H9 (cell line): ENCODE data around the gene SCAMP5. TPM values are rescaled to one million over a fixed set of nuclear protein-coding genes. Genes with fewer than 3 reads are reported as not detected.
A peak's percentile ranks its signal among the peaks of the same experiment; 100 is the strongest.

Source experiments
- DNase-seq: peaks from one replicate; pipeline ENCODE4 v3.0.0-alpha.2; 2017
- H2AFZ ChIP-seq: one replicate; pipeline ENCODE4 v1.6.1; 2013; ENCODE audit warnings: mild to moderate bottlenecking, low read length, control low read depth, moderate library complexity
- H2AK5ac ChIP-seq: 2 replicates; pipeline ENCODE4 v1.6.1; 2013; ENCODE audit warnings: low read length, control low read depth, mixed read lengths; ENCODE audit not compliant: insufficient read length
- H2BK120ac ChIP-seq: one replicate; pipeline ENCODE4 v1.6.1; 2013; ENCODE audit warnings: low read depth, mild to moderate bottlenecking, low read length, control low read depth, inconsistent platforms; ENCODE audit not compliant: poor library complexity, severe bottlenecking
- H2BK12ac ChIP-seq: 2 replicates; pipeline ENCODE4 v1.6.1; 2013; ENCODE audit warnings: low read length, control low read depth, mixed read lengths, low read depth; ENCODE audit not compliant: insufficient read length
- H2BK15ac ChIP-seq: 2 replicates; pipeline ENCODE4 v1.6.1; 2013; ENCODE audit warnings: low read depth, low read length, control low read depth
- H2BK20ac ChIP-seq: one replicate; pipeline ENCODE4 v1.6.1; 2013; ENCODE audit warnings: low read depth, mild to moderate bottlenecking, low read length, control low read depth, inconsistent platforms; ENCODE audit not compliant: poor library complexity, severe bottlenecking
- H2BK5ac ChIP-seq: 2 replicates; pipeline ENCODE4 v1.6.1; 2013; ENCODE audit warnings: low read length, control low read depth, mixed read lengths; ENCODE audit not compliant: insufficient read length
- H3K14ac ChIP-seq: 2 replicates; pipeline ENCODE4 v1.6.1; 2013; ENCODE audit warnings: low read length, control low read depth; ENCODE audit not compliant: insufficient read depth
- H3K18ac ChIP-seq: 2 replicates; pipeline ENCODE4 v1.6.1; 2013; ENCODE audit warnings: low read depth, mild to moderate bottlenecking, mixed read lengths, low read length, control low read depth; ENCODE audit not compliant: insufficient read length
- H3K23ac ChIP-seq: 2 replicates; pipeline ENCODE4 v1.6.1; 2013; ENCODE audit warnings: low read length, control low read depth, mixed read lengths, low read depth; ENCODE audit not compliant: insufficient read length
- H3K23me2 ChIP-seq: 2 replicates; pipeline ENCODE4 v1.6.1; 2013; ENCODE audit warnings: low read depth, mild to moderate bottlenecking, mixed read lengths, low read length, control low read depth; ENCODE audit not compliant: insufficient read length, poor library complexity, severe bottlenecking
- H3K27ac ChIP-seq: 2 replicates; pipeline ENCODE4 v1.5.1; 2013; ENCODE audit warnings: low read length, control low read depth, mixed read lengths, low read depth; ENCODE audit not compliant: insufficient read length
- H3K27me3 ChIP-seq: 2 replicates; pipeline ENCODE4 v1.6.1; 2013; ENCODE audit warnings: low read length, control low read depth, inconsistent platforms; ENCODE audit not compliant: insufficient read depth
- H3K4ac ChIP-seq: 2 replicates; pipeline ENCODE4 v1.6.1; 2013; ENCODE audit warnings: low read depth, mild to moderate bottlenecking, control low read depth, inconsistent platforms, low read length, moderate library complexity
- H3K4me1 ChIP-seq: 2 replicates; pipeline ENCODE4 v1.6.1; 2013; ENCODE audit warnings: low read length, control low read depth, inconsistent platforms; ENCODE audit not compliant: insufficient read depth
- H3K4me2 ChIP-seq: 2 replicates; pipeline ENCODE4 v1.6.1; 2013; ENCODE audit warnings: low read length, control low read depth, mixed read lengths; ENCODE audit not compliant: insufficient read length, insufficient read depth
- H3K56ac ChIP-seq: 2 replicates; pipeline ENCODE4 v1.6.1; 2013; ENCODE audit warnings: low read depth, mild to moderate bottlenecking, mixed read lengths, low read length, control low read depth; ENCODE audit not compliant: insufficient read length
- H3K79me1 ChIP-seq: 2 replicates; pipeline ENCODE4 v1.6.1; 2013; ENCODE audit warnings: low read depth, mild to moderate bottlenecking, moderate library complexity, low read length, control low read depth, inconsistent platforms; ENCODE audit not compliant: insufficient read depth, poor library complexity, severe bottlenecking
- H3K79me2 ChIP-seq: 2 replicates; pipeline ENCODE4 v1.6.1; 2013; ENCODE audit warnings: low read length, control low read depth, inconsistent platforms; ENCODE audit not compliant: insufficient read depth
- H3K9ac ChIP-seq: 2 replicates; pipeline ENCODE4 v1.6.1; 2013; ENCODE audit warnings: low read length, control low read depth, mixed read lengths; ENCODE audit not compliant: insufficient read length; ENCODE audit errors: extremely low read depth
- H3K9me3 ChIP-seq: one replicate; pipeline ENCODE4 v1.6.1; 2013; ENCODE audit warnings: low read depth, low read length, inconsistent platforms; ENCODE audit not compliant: control insufficient read depth
- H3T11ph ChIP-seq: one replicate; pipeline ENCODE4 v1.6.1; 2013; ENCODE audit warnings: mild to moderate bottlenecking, low read length, control low read depth, inconsistent platforms
- H4K20me1 ChIP-seq: one replicate; pipeline ENCODE4 v1.6.1; 2013; ENCODE audit not compliant: control insufficient read depth, insufficient read length, insufficient read depth
- H4K5ac ChIP-seq: 2 replicates; pipeline ENCODE4 v1.6.1; 2013; ENCODE audit warnings: low read depth, mild to moderate bottlenecking, mixed read lengths, low read length, control low read depth; ENCODE audit not compliant: insufficient read length
- H4K8ac ChIP-seq: replicated peaks from 2 replicates; pipeline ENCODE4 v1.6.1; 2013; ENCODE audit warnings: low read length, control low read depth, mixed read lengths, low read depth; ENCODE audit not compliant: insufficient read length
- H4K91ac ChIP-seq: 2 replicates; pipeline ENCODE4 v1.6.1; 2013; ENCODE audit warnings: low read depth, mild to moderate bottlenecking, moderate library complexity, mixed read lengths, low read length, control low read depth; ENCODE audit not compliant: insufficient read length
- H3K27ac Mint-ChIP-seq, 3 experiments: 2 replicates in 2 of 3; 3 replicates in 1 of 3; pipeline ENCODE4 v1.8.0; 2020 to 2021; ENCODE audit warnings: mixed read lengths in 3 of 3, mild to moderate bottlenecking in 1 of 3, moderate library complexity in 1 of 3
- H3K27me3 Mint-ChIP-seq: 2 replicates; pipeline ENCODE4 v1.8.0; 2021; ENCODE audit warnings: low read depth, mild to moderate bottlenecking, moderate library complexity, mixed read lengths
- H3K36me3 Mint-ChIP-seq, 3 experiments: 2 replicates in 2 of 3; 3 replicates in 1 of 3; pipeline ENCODE4 v1.8.0; 2020 to 2021; ENCODE audit warnings: low read depth in 3 of 3, mixed read lengths in 3 of 3; ENCODE audit not compliant: insufficient read depth in 1 of 3
- H3K4me1 Mint-ChIP-seq, 2 experiments: 2 replicates each; pipeline ENCODE4 v1.8.0; 2020; ENCODE audit warnings: mixed read lengths in 2 of 2
- H3K4me3 Mint-ChIP-seq, 2 experiments: 2 replicates in 1 of 2; 3 replicates in 1 of 2; pipeline ENCODE4 v1.8.0; 2020 to 2021; ENCODE audit warnings: mild to moderate bottlenecking in 2 of 2, mixed read lengths in 2 of 2, moderate library complexity in 1 of 2
- H3K9me3 Mint-ChIP-seq, 2 experiments: 2 replicates in 1 of 2; 3 replicates in 1 of 2; pipeline ENCODE4 v1.8.0; 2020; ENCODE audit warnings: mild to moderate bottlenecking in 2 of 2, mixed read lengths in 2 of 2, moderate library complexity in 1 of 2
- WGBS: extraction: QIAGEN DNeasy Blood & Tissue Kit; methylation state at CpG from one replicate; pipeline ENCODE4 v1.1.7; 2013; ENCODE audit warnings: missing lambda C conversion rate, low lambda C conversion rate, mixed read lengths; ENCODE audit not compliant: insufficient read length; ENCODE audit errors: extremely low coverage; 5-methylcytosine and 5-hydroxymethylcytosine counted together
- total RNA-seq: library from RNA; stranded (reverse); gene quantifications from 2 replicates; pipeline ENCODE4 v1.2.1, GENCODE V29; 2021
- TF ChIP-seq, protein P1 (sequence below): fragments of 200-600 bp; sonication (generic); conservative IDR thresholded peaks from 3 replicates; pipeline ENCODE4 v1.8.0; 2021; ENCODE audit warnings: antibody characterized with exemption, mild to moderate bottlenecking

Gene SCAMP5
- total RNA-seq, 1 experiment from 2014 or later, result 47.8 TPM

DNA sequence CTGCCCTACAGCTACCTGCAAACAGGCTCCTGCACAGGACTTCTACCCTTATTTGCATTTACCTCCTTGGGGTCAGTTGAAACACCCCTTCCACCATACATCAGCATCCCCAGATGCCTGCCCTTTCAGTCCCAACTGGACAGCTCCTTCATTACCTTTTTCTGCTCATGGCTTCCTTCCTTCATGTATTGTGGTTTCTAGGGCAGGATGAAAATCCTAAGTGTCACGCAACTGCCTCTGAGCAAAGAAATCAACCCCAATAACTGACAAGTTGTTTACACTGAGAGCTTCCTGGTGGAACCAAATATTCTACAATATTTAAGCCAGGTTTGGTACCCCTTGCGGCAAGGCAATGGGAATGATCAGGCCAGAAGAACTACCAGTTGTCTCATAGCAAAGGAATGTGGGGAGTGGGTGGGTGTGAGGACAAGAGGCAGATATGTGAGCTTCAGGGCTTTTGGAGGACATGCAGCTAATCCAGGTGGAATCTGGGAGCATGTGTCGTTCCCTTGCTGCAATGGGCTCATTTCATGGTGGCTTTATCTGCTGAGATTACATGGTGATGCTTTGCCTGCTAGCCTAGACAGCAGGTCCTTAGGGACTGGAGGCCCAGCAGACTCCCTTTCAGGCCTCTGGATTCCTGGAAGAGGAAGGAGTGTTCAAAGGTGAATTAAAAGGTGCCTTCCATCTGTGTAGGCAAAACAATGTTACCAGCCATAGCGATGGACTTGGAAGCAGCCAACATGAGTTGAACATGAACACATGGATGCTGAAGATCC is 63.0 kb downstream of the SCAMP5 start:
- Histone ChIP-seq H2AK5ac (no peak overlapping the region), H3K18ac (no peak overlapping the region), H2BK5ac (no peak overlapping the region), H3T11ph (no peak overlapping the region), H3K23ac (no peak overlapping the region), H3K9me3 (no peaks in the 10 kb centered on the region), H3K14ac (peak overlapping the region; percentile 46; the same call in 1 of the 2 replicates), H3K27me3 (no peaks in the 10 kb centered on the region), H4K91ac (no peak overlapping the region), H4K5ac (no peak overlapping the region), H3K56ac (no peak overlapping the region), H2AFZ (no peak overlapping the region), H3K23me2 (no peaks in the 10 kb centered on the region), H4K20me1 (no peaks in the 10 kb centered on the region), H3K4me1 (no peaks in the 10 kb centered on the region), H3K79me1 (no peaks in the 10 kb centered on the region), H2BK120ac (no peak overlapping the region), H2BK20ac (no peak overlapping the region), H3K4me2 (no peak overlapping the region), H4K8ac (no peak overlapping the region), H3K27ac (no peak overlapping the region), H3K9ac (no peak overlapping the region), H2BK12ac (no peak overlapping the region), H2BK15ac (no peak overlapping the region), H3K79me2 (no peaks in the 10 kb centered on the region), H3K4ac (no peak overlapping the region)
- WGBS, result no CpG with 5 or more reads among the region's 4 CpGs
- TF ChIP-seq, protein P1, sequence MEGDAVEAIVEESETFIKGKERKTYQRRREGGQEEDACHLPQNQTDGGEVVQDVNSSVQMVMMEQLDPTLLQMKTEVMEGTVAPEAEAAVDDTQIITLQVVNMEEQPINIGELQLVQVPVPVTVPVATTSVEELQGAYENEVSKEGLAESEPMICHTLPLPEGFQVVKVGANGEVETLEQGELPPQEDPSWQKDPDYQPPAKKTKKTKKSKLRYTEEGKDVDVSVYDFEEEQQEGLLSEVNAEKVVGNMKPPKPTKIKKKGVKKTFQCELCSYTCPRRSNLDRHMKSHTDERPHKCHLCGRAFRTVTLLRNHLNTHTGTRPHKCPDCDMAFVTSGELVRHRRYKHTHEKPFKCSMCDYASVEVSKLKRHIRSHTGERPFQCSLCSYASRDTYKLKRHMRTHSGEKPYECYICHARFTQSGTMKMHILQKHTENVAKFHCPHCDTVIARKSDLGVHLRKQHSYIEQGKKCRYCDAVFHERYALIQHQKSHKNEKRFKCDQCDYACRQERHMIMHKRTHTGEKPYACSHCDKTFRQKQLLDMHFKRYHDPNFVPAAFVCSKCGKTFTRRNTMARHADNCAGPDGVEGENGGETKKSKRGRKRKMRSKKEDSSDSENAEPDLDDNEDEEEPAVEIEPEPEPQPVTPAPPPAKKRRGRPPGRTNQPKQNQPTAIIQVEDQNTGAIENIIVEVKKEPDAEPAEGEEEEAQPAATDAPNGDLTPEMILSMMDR, result no peak
- Mint-ChIP-seq H3K4me3 (no peak overlapping the region), H3K36me3 (peaks cover 0 to 2% (median 0%) of the 10 kb centered on the region in 3 experiments; a peak in 2 of 7 replicates), H3K9me3 (no peaks in the 10 kb centered on the region), H3K27me3 (no peaks in the 10 kb centered on the region; the same call in 1 of the 2 replicates), H3K4me1 (peaks cover 13% of the 10 kb centered on the region in 2 experiments; a peak in 3 of 4 replicates), H3K27ac (no peak overlapping the region; a peak in 1 of 7 replicates)
- DNase-seq, result no peak
